Measurements from ENCODE around the gene GMDS. TPM values are rescaled to one million over a fixed set of nuclear protein-coding genes. Genes with fewer than 3 reads are reported as not detected.

The GMDS gene
- total and polyA plus RNA-seq, 2 of the 4 experiments (the other 2 are of a cell fraction), result 7.3 to 21.9 TPM

GRCh38 chr6:1945235-1945832, 300.1 kb downstream of the GMDS start:
- WGBS, 2 experiments (ENCODE audit: extremely low coverage in 2 of 2, insufficient read length in 1 of 2), result no CpG with 5 or more reads among the region's 9 CpGs
- POLR2A ChIA-PET (ENCODE audit: unreplicated experiment), result no interaction called here

More at GRCh38 chr6:1945235-1945832, 300.1 kb downstream of the GMDS start:
- no peak overlapping the region for H3K4me3 ChIP-seq (ENCODE audit: insufficient read depth, low read depth, low read length)
- no peak overlapping the region for H3K4ac ChIP-seq (ENCODE audit: low read depth, low read length)
- no peak overlapping the region for H4K8ac ChIP-seq (ENCODE audit: low read depth in 2 of 2, low read length in 2 of 2)
- H3K9me1 ChIP-seq (ENCODE audit: insufficient read depth, low read length), result no peaks in the 10 kb centered on the region; the same call in 1 of the 2 replicates
- no peak overlapping the region for H3K14ac ChIP-seq (replicated peaks; ENCODE audit: low read depth, low read length)
- in situ Hi-C loops (cut with MboI; ENCODE audit: low sequenced_read_pairs), result no loop called here
- no peak overlapping the region for H3K9ac ChIP-seq (ENCODE audit: low read depth, low read length)
- H3K27ac ChIP-seq (ENCODE audit: insufficient read depth, low read length), result no peak overlapping the region
- intact Hi-C loops (cut with micrococcal nuclease), result no loop called here
- H2BK5ac ChIP-seq (ENCODE audit: low read depth, low read length, poor library complexity, severe bottlenecking), result no peak overlapping the region
- no TSS peak for BruUV-seq (replicated peaks)
- H3K23ac ChIP-seq (ENCODE audit: low read depth, low read length), result no peak overlapping the region
- H3K79me1 ChIP-seq (ENCODE audit: low read depth in 1 of 2, low read length in 2 of 2), result no peaks in the 10 kb centered on the region
- H3K27me3 ChIP-seq (ENCODE audit: control insufficient read depth, insufficient read depth, low read length), result no peaks in the 10 kb centered on the region
- H3K4me2 ChIP-seq (ENCODE audit: low read depth, low read length), result no peak overlapping the region
- H3K18ac ChIP-seq (ENCODE audit: low read depth, low read length), result no peak overlapping the region
- no peak overlapping the region for H2AFZ ChIP-seq (replicated peaks; ENCODE audit: low read length, poor library complexity)
- dilution Hi-C loops (cut with HindIII; ENCODE audit: low sequenced_read_pairs, unreplicated experiment), result no loop called here
- TF ChIP-seq, protein P1, sequence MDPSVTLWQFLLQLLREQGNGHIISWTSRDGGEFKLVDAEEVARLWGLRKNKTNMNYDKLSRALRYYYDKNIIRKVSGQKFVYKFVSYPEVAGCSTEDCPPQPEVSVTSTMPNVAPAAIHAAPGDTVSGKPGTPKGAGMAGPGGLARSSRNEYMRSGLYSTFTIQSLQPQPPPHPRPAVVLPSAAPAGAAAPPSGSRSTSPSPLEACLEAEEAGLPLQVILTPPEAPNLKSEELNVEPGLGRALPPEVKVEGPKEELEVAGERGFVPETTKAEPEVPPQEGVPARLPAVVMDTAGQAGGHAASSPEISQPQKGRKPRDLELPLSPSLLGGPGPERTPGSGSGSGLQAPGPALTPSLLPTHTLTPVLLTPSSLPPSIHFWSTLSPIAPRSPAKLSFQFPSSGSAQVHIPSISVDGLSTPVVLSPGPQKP (IDR thresholded peaks at IDR 0.05; ENCODE audit: borderline replicate concordance, low read depth, low read length), result no peak
- TF ChIP-seq, protein P2, sequence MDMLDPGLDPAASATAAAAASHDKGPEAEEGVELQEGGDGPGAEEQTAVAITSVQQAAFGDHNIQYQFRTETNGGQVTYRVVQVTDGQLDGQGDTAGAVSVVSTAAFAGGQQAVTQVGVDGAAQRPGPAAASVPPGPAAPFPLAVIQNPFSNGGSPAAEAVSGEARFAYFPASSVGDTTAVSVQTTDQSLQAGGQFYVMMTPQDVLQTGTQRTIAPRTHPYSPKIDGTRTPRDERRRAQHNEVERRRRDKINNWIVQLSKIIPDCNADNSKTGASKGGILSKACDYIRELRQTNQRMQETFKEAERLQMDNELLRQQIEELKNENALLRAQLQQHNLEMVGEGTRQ (IDR thresholded peaks at IDR 0.05; ENCODE audit: low read depth, low read length), result no peak
- TF ChIP-seq MXI1 (IDR thresholded peaks at IDR 0.05; ENCODE audit: borderline replicate concordance, low read depth, low read length) (no peak), BHLHE40 (IDR thresholded peaks at IDR 0.05; ENCODE audit: low read depth, low read length) (no peak), MAZ (IDR thresholded peaks at IDR 0.05; ENCODE audit: borderline replicate concordance, low read depth, low read length) (no peak)
- no peaks in the 10 kb centered on the region for H3K9me3 ChIP-seq (ENCODE audit: control insufficient read depth, insufficient read depth, low read length)
- CTCF ChIA-PET, result no interaction called here
- no peak overlapping the region for H3K56ac ChIP-seq (ENCODE audit: extremely low read depth, insufficient read depth, low read length)
- no peak overlapping the region for H4K5ac ChIP-seq (ENCODE audit: low read depth, low read length)
- H2BK120ac ChIP-seq (ENCODE audit: low read depth, low read length), result no peak overlapping the region
- no peak overlapping the region for H4K91ac ChIP-seq (ENCODE audit: insufficient read depth, low read depth, low read length)
- peak overlapping the region; percentile 76; the same call in 1 of the 2 replicates for H2AK5ac ChIP-seq (ENCODE audit: low read depth, low read length)
- ATAC-seq (ENCODE audit: low read depth), result no peak
- H3K36me3 ChIP-seq (ENCODE audit: control insufficient read depth, insufficient read depth, low read length), result no peaks in the 10 kb centered on the region
- DNase-seq, result no peak
- no peak overlapping the region for H2BK15ac ChIP-seq (ENCODE audit: low read depth, low read length)
- no peaks in the 10 kb centered on the region for H4K20me1 ChIP-seq (ENCODE audit: insufficient read depth, low read length)
- no peaks in the 10 kb centered on the region for H3K4me1 ChIP-seq (ENCODE audit: control insufficient read depth, insufficient read depth, low read length)
- H2AK9ac ChIP-seq (replicated peaks; ENCODE audit: low read depth, low read length, poor library complexity), result no peak overlapping the region
- H2BK20ac ChIP-seq (ENCODE audit: low read depth, low read length), result no peak overlapping the region
